HepG2 (cell line): ENCODE measurements around the gene USP5. TPM values are rescaled to one million over a fixed set of nuclear protein-coding genes. Genes with fewer than 3 reads are reported as not detected.

Source experiments
- FOXA3 ChIP-seq: IDR thresholded peaks from 2 replicates; pipeline ENCODE4 v1.6.1; 2016; ENCODE audit warnings: missing genetic modification reagents, missing compliant biosample characterization
- KMT2B ChIP-seq: IDR thresholded peaks from 2 replicates; pipeline ENCODE4 v1.6.1; 2016; ENCODE audit warnings: missing genetic modification reagents, missing compliant biosample characterization
- MTF1 ChIP-seq: sonication (generic); formaldehyde crosslinking; IDR thresholded peaks from 2 replicates; pipeline ENCODE4 v1.5.0; 2020; ENCODE audit warnings: missing genetic modification reagents
- NPAS2 ChIP-seq: sonication (generic); formaldehyde crosslinking; IDR thresholded peaks from 2 replicates; pipeline ENCODE4 v1.8.0; 2022; ENCODE audit warnings: mild to moderate bottlenecking, missing genetic modification reagents, borderline replicate concordance
- PHB2 ChIP-seq: fragments of 450-650 bp; IDR thresholded peaks from 2 replicates; pipeline ENCODE4 v1.6.1; 2018; ENCODE audit not compliant: partially characterized antibody
- SMC3 ChIP-seq: IDR thresholded peaks from 2 replicates; pipeline ENCODE4 v1.6.1; 2011; ENCODE audit warnings: low read length, improper control_type of control experiment
- SRY ChIP-seq: sonication (generic); formaldehyde crosslinking; IDR thresholded peaks from 2 replicates; pipeline ENCODE4 v1.8.0; 2022; ENCODE audit warnings: mild to moderate bottlenecking, missing genetic modification reagents
- TAF1 ChIP-seq: sonication (generic); formaldehyde crosslinking; IDR thresholded peaks from 2 replicates; pipeline ENCODE4 v1.4.0; 2020; ENCODE audit warnings: missing genetic modification reagents
- TCF7L2 ChIP-seq: IDR thresholded peaks from 2 replicates; pipeline ENCODE4 v1.6.1; 2011; ENCODE audit warnings: mild to moderate bottlenecking, low read depth, low read length, moderate library complexity
- THAP11 ChIP-seq: IDR thresholded peaks from 2 replicates; pipeline ENCODE4 v1.6.1; 2016; ENCODE audit warnings: missing biosample characterization, missing genetic modification reagents
- ZNF484 ChIP-seq: sonication (generic); formaldehyde crosslinking; IDR thresholded peaks from 2 replicates; pipeline ENCODE4 v1.5.1; 2020; ENCODE audit warnings: mild to moderate bottlenecking, low read depth, missing genetic modification reagents, borderline replicate concordance
- ZNF572 ChIP-seq: sonication (generic); formaldehyde crosslinking; IDR thresholded peaks from 2 replicates; pipeline ENCODE4 v1.5.1; 2020; ENCODE audit warnings: mild to moderate bottlenecking, missing genetic modification reagents
- ZNF615 ChIP-seq: sonication (generic); formaldehyde crosslinking; IDR thresholded peaks from 2 replicates; pipeline ENCODE4 v1.5.0; 2020; ENCODE audit warnings: mild to moderate bottlenecking, missing genetic modification reagents, borderline replicate concordance
- ZNF747 ChIP-seq: sonication (generic); formaldehyde crosslinking; IDR thresholded peaks from 2 replicates; pipeline ENCODE4 v1.8.1; 2023; ENCODE audit warnings: missing genetic modification reagents, mild to moderate bottlenecking, borderline replicate concordance
- ZNF891 ChIP-seq: sonication (generic); formaldehyde crosslinking; IDR thresholded peaks from 2 replicates; pipeline ENCODE4 v1.5.0; 2020; ENCODE audit warnings: mild to moderate bottlenecking, missing genetic modification reagents
- polyA plus RNA-seq, 8 experiments: library from polyadenylated mRNA; depleted of rRNA in 3 of 8; stranded (reverse) in 7 of 8; unstranded in 1 of 8; fragments of >200 nt; fragmentation: Illumina TruSeq in 4 of 8; extraction: Trizol in 4 of 8; gene quantifications; 2 replicates each; pipeline versions ENCODE4 v1.2.1 to v1.2.3, GENCODE V29; 2011 to 2016; ENCODE audit warnings: low read depth in 4 of 8, missing spikeins in 1 of 8, mixed read lengths in 1 of 8; ENCODE audit not compliant: insufficient read depth in 1 of 8
- total RNA-seq, 5 experiments: library from RNA; depleted of rRNA; stranded (reverse); fragments of >200 nt; fragmentation: Illumina TruSeq; extraction: Trizol; gene quantifications; 2 replicates each; pipeline ENCODE4 v1.2.3, GENCODE V29; 2016; ENCODE audit warnings: low read depth in 1 of 5
- TF ChIP-seq, protein P1 (sequence below): sonication (generic); formaldehyde crosslinking; IDR thresholded peaks from 2 replicates; pipeline ENCODE4 v1.8.0; 2023; ENCODE audit warnings: mild to moderate bottlenecking, missing genetic modification reagents
- TF ChIP-seq, protein P2 (sequence below): sonication (generic); formaldehyde crosslinking; IDR thresholded peaks from 2 replicates; pipeline ENCODE4 v1.5.1; 2020; ENCODE audit warnings: missing genetic modification reagents, mild to moderate bottlenecking, borderline replicate concordance
- TF ChIP-seq, protein P3 (sequence below): sonication (generic); formaldehyde crosslinking; IDR thresholded peaks from 2 replicates; pipeline ENCODE4 v1.5.1; 2020; ENCODE audit warnings: missing genetic modification reagents, mild to moderate bottlenecking, borderline replicate concordance
- TF ChIP-seq, protein P4 (sequence below): sonication (generic); formaldehyde crosslinking; IDR thresholded peaks from 2 replicates; pipeline ENCODE4 v1.8.0; 2022; ENCODE audit warnings: missing genetic modification reagents, mild to moderate bottlenecking, borderline replicate concordance
- TF ChIP-seq, protein P5 (sequence below): sonication (generic); formaldehyde crosslinking; IDR thresholded peaks from 2 replicates; pipeline ENCODE4 v1.8.0; 2022; ENCODE audit warnings: missing genetic modification reagents, mild to moderate bottlenecking, moderate library complexity, borderline replicate concordance

Gene USP5
- total and polyA plus RNA-seq, 2 of the 13 experiments (the other 11 are each of a cell fraction or from before 2014, with no cell fraction given) = 39.6 to 56.0 TPM

DNA sequence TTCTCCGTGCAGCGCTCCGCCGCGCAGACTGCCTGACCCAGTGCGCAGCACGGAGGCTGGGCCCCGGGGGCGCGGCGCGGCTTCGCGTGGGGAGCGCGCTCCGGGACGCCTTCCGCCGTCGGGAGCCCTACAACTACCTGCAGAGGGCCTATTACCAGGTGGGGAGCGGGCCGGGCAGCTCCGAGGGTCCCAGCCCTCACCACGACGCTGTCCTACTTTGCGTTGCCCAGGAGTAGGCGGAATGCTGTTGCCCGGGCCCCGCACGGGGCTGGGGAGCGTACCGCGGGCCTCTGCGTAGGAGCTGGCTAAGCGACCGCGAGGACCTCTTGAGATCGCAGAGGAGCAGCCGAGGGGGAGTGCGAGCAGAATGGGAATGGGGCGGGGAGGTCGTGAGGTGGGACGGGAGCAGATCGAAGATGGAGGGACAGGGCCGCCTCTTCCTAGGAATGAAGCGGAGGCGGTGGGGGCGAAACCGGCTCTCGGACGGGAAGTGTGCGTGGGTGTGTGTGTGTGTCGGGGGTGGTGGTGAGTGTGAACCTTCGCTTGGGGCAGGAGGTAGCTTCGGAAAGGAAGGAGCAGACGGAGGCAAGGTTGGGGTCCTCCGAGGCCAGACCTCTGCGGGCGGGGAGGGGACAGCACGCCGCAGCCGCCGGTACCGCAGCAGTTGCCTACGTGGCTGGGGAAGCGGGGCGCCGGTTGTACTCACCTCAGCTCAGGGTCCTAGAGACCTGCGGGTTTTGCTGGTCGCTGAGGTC lies 23.0 kb upstream of the USP5 start (continued):
- TF ChIP-seq, protein P1, sequence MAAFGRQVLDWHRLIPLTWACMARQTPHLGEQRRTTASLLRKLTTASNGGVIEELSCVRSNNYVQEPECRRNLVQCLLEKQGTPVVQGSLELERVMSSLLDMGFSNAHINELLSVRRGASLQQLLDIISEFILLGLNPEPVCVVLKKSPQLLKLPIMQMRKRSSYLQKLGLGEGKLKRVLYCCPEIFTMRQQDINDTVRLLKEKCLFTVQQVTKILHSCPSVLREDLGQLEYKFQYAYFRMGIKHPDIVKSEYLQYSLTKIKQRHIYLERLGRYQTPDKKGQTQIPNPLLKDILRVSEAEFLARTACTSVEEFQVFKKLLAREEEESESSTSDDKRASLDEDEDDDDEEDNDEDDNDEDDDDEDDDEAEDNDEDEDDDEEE (CRISPR knock-in tag) = no peak
- TF ChIP-seq, protein P2, sequence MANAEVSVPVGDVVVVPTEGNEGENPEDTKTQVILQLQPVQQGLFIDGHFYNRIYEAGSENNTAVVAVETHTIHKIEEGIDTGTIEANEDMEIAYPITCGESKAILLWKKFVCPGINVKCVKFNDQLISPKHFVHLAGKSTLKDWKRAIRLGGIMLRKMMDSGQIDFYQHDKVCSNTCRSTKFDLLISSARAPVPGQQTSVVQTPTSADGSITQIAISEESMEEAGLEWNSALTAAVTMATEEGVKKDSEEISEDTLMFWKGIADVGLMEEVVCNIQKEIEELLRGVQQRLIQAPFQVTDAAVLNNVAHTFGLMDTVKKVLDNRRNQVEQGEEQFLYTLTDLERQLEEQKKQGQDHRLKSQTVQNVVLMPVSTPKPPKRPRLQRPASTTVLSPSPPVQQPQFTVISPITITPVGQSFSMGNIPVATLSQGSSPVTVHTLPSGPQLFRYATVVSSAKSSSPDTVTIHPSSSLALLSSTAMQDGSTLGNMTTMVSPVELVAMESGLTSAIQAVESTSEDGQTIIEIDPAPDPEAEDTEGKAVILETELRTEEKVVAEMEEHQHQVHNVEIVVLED (CRISPR knock-in tag) = peak; percentile 15; the same call in 1 of the 2 replicates
- TF ChIP-seq ZNF484 (no peak), NPAS2 (CRISPR knock-in tag) (no peak), TCF7L2 (no peak), FOXA3 (CRISPR knock-in tag) (no peak; the same call in 1 of the 2 replicates), SRY (CRISPR knock-in tag) (peak; percentile 71), MTF1 (CRISPR knock-in tag) (no peak), KMT2B (0 out of 2 replicates have a peak, but pooled peaks have one; percentile 30), PHB2 (no peak), ZNF615 (CRISPR knock-in tag) (no peak), SMC3 (no peak), TAF1 (CRISPR knock-in tag) (peak; percentile 77), ZNF747 (CRISPR knock-in tag) (peak; percentile 22; the same call in 1 of the 2 replicates), ZNF572 (no peak), THAP11 (CRISPR knock-in tag) (0 out of 2 replicates have a peak, but pooled peaks have one; percentile 15), ZNF891 (no peak)
- TF ChIP-seq, protein P3, sequence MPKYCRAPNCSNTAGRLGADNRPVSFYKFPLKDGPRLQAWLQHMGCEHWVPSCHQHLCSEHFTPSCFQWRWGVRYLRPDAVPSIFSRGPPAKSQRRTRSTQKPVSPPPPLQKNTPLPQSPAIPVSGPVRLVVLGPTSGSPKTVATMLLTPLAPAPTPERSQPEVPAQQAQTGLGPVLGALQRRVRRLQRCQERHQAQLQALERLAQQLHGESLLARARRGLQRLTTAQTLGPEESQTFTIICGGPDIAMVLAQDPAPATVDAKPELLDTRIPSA = no peak
- TF ChIP-seq, protein P4, sequence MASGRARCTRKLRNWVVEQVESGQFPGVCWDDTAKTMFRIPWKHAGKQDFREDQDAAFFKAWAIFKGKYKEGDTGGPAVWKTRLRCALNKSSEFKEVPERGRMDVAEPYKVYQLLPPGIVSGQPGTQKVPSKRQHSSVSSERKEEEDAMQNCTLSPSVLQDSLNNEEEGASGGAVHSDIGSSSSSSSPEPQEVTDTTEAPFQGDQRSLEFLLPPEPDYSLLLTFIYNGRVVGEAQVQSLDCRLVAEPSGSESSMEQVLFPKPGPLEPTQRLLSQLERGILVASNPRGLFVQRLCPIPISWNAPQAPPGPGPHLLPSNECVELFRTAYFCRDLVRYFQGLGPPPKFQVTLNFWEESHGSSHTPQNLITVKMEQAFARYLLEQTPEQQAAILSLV (CRISPR knock-in tag) = no peak
- TF ChIP-seq, protein P5, sequence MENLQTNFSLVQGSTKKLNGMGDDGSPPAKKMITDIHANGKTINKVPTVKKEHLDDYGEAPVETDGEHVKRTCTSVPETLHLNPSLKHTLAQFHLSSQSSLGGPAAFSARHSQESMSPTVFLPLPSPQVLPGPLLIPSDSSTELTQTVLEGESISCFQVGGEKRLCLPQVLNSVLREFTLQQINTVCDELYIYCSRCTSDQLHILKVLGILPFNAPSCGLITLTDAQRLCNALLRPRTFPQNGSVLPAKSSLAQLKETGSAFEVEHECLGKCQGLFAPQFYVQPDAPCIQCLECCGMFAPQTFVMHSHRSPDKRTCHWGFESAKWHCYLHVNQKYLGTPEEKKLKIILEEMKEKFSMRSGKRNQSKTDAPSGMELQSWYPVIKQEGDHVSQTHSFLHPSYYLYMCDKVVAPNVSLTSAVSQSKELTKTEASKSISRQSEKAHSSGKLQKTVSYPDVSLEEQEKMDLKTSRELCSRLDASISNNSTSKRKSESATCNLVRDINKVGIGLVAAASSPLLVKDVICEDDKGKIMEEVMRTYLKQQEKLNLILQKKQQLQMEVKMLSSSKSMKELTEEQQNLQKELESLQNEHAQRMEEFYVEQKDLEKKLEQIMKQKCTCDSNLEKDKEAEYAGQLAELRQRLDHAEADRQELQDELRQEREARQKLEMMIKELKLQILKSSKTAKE (CRISPR knock-in tag) = no peak
